H9 (cell line): Measurements from ENCODE around the gene FAM227A. TPM values are rescaled to one million over a fixed set of nuclear protein-coding genes. Genes with fewer than 3 reads are reported as not detected.

Experiments used
- DNase-seq: peaks from one replicate; pipeline ENCODE4 v3.0.0-alpha.2; 2017
- H2AFZ ChIP-seq: one replicate; pipeline ENCODE4 v1.6.1; 2013; ENCODE audit warnings: mild to moderate bottlenecking, low read length, control low read depth, moderate library complexity
- H2AK5ac ChIP-seq: 2 replicates; pipeline ENCODE4 v1.6.1; 2013; ENCODE audit warnings: low read length, control low read depth, mixed read lengths; ENCODE audit not compliant: insufficient read length
- H2BK120ac ChIP-seq: one replicate; pipeline ENCODE4 v1.6.1; 2013; ENCODE audit warnings: low read depth, mild to moderate bottlenecking, low read length, control low read depth, inconsistent platforms; ENCODE audit not compliant: poor library complexity, severe bottlenecking
- H2BK12ac ChIP-seq: 2 replicates; pipeline ENCODE4 v1.6.1; 2013; ENCODE audit warnings: low read length, control low read depth, mixed read lengths, low read depth; ENCODE audit not compliant: insufficient read length
- H2BK15ac ChIP-seq: 2 replicates; pipeline ENCODE4 v1.6.1; 2013; ENCODE audit warnings: low read depth, low read length, control low read depth
- H2BK20ac ChIP-seq: one replicate; pipeline ENCODE4 v1.6.1; 2013; ENCODE audit warnings: low read depth, mild to moderate bottlenecking, low read length, control low read depth, inconsistent platforms; ENCODE audit not compliant: poor library complexity, severe bottlenecking
- H2BK5ac ChIP-seq: 2 replicates; pipeline ENCODE4 v1.6.1; 2013; ENCODE audit warnings: low read length, control low read depth, mixed read lengths; ENCODE audit not compliant: insufficient read length
- H3K14ac ChIP-seq: 2 replicates; pipeline ENCODE4 v1.6.1; 2013; ENCODE audit warnings: low read length, control low read depth; ENCODE audit not compliant: insufficient read depth
- H3K18ac ChIP-seq: 2 replicates; pipeline ENCODE4 v1.6.1; 2013; ENCODE audit warnings: low read depth, mild to moderate bottlenecking, mixed read lengths, low read length, control low read depth; ENCODE audit not compliant: insufficient read length
- H3K23ac ChIP-seq: 2 replicates; pipeline ENCODE4 v1.6.1; 2013; ENCODE audit warnings: low read length, control low read depth, mixed read lengths, low read depth; ENCODE audit not compliant: insufficient read length
- H3K23me2 ChIP-seq: 2 replicates; pipeline ENCODE4 v1.6.1; 2013; ENCODE audit warnings: low read depth, mild to moderate bottlenecking, mixed read lengths, low read length, control low read depth; ENCODE audit not compliant: insufficient read length, poor library complexity, severe bottlenecking
- H3K27ac ChIP-seq: 2 replicates; pipeline ENCODE4 v1.5.1; 2013; ENCODE audit warnings: low read length, control low read depth, mixed read lengths, low read depth; ENCODE audit not compliant: insufficient read length
- H3K27me3 ChIP-seq: 2 replicates; pipeline ENCODE4 v1.6.1; 2013; ENCODE audit warnings: low read length, control low read depth, inconsistent platforms; ENCODE audit not compliant: insufficient read depth
- H3K4ac ChIP-seq: 2 replicates; pipeline ENCODE4 v1.6.1; 2013; ENCODE audit warnings: low read depth, mild to moderate bottlenecking, control low read depth, inconsistent platforms, low read length, moderate library complexity
- H3K4me1 ChIP-seq: 2 replicates; pipeline ENCODE4 v1.6.1; 2013; ENCODE audit warnings: low read length, control low read depth, inconsistent platforms; ENCODE audit not compliant: insufficient read depth
- H3K4me2 ChIP-seq: 2 replicates; pipeline ENCODE4 v1.6.1; 2013; ENCODE audit warnings: low read length, control low read depth, mixed read lengths; ENCODE audit not compliant: insufficient read length, insufficient read depth
- H3K56ac ChIP-seq: 2 replicates; pipeline ENCODE4 v1.6.1; 2013; ENCODE audit warnings: low read depth, mild to moderate bottlenecking, mixed read lengths, low read length, control low read depth; ENCODE audit not compliant: insufficient read length
- H3K79me1 ChIP-seq: 2 replicates; pipeline ENCODE4 v1.6.1; 2013; ENCODE audit warnings: low read depth, mild to moderate bottlenecking, moderate library complexity, low read length, control low read depth, inconsistent platforms; ENCODE audit not compliant: insufficient read depth, poor library complexity, severe bottlenecking
- H3K79me2 ChIP-seq: 2 replicates; pipeline ENCODE4 v1.6.1; 2013; ENCODE audit warnings: low read length, control low read depth, inconsistent platforms; ENCODE audit not compliant: insufficient read depth
- H3K9ac ChIP-seq: 2 replicates; pipeline ENCODE4 v1.6.1; 2013; ENCODE audit warnings: low read length, control low read depth, mixed read lengths; ENCODE audit not compliant: insufficient read length; ENCODE audit errors: extremely low read depth
- H3K9me3 ChIP-seq: one replicate; pipeline ENCODE4 v1.6.1; 2013; ENCODE audit warnings: low read depth, low read length, inconsistent platforms; ENCODE audit not compliant: control insufficient read depth
- H3T11ph ChIP-seq: one replicate; pipeline ENCODE4 v1.6.1; 2013; ENCODE audit warnings: mild to moderate bottlenecking, low read length, control low read depth, inconsistent platforms
- H4K20me1 ChIP-seq: one replicate; pipeline ENCODE4 v1.6.1; 2013; ENCODE audit not compliant: control insufficient read depth, insufficient read length, insufficient read depth
- H4K5ac ChIP-seq: 2 replicates; pipeline ENCODE4 v1.6.1; 2013; ENCODE audit warnings: low read depth, mild to moderate bottlenecking, mixed read lengths, low read length, control low read depth; ENCODE audit not compliant: insufficient read length
- H4K8ac ChIP-seq: replicated peaks from 2 replicates; pipeline ENCODE4 v1.6.1; 2013; ENCODE audit warnings: low read length, control low read depth, mixed read lengths, low read depth; ENCODE audit not compliant: insufficient read length
- H4K91ac ChIP-seq: 2 replicates; pipeline ENCODE4 v1.6.1; 2013; ENCODE audit warnings: low read depth, mild to moderate bottlenecking, moderate library complexity, mixed read lengths, low read length, control low read depth; ENCODE audit not compliant: insufficient read length
- H3K27ac Mint-ChIP-seq, 3 experiments: 2 replicates in 2 of 3; 3 replicates in 1 of 3; pipeline ENCODE4 v1.8.0; 2020 to 2021; ENCODE audit warnings: mixed read lengths in 3 of 3, mild to moderate bottlenecking in 1 of 3, moderate library complexity in 1 of 3
- H3K27me3 Mint-ChIP-seq: 2 replicates; pipeline ENCODE4 v1.8.0; 2021; ENCODE audit warnings: low read depth, mild to moderate bottlenecking, moderate library complexity, mixed read lengths
- H3K36me3 Mint-ChIP-seq, 3 experiments: 2 replicates in 2 of 3; 3 replicates in 1 of 3; pipeline ENCODE4 v1.8.0; 2020 to 2021; ENCODE audit warnings: low read depth in 3 of 3, mixed read lengths in 3 of 3; ENCODE audit not compliant: insufficient read depth in 1 of 3
- H3K4me1 Mint-ChIP-seq, 2 experiments: 2 replicates each; pipeline ENCODE4 v1.8.0; 2020; ENCODE audit warnings: mixed read lengths in 2 of 2
- H3K4me3 Mint-ChIP-seq, 2 experiments: 2 replicates in 1 of 2; 3 replicates in 1 of 2; pipeline ENCODE4 v1.8.0; 2020 to 2021; ENCODE audit warnings: mild to moderate bottlenecking in 2 of 2, mixed read lengths in 2 of 2, moderate library complexity in 1 of 2
- H3K9me3 Mint-ChIP-seq, 2 experiments: 2 replicates in 1 of 2; 3 replicates in 1 of 2; pipeline ENCODE4 v1.8.0; 2020; ENCODE audit warnings: mild to moderate bottlenecking in 2 of 2, mixed read lengths in 2 of 2, moderate library complexity in 1 of 2
- WGBS: extraction: QIAGEN DNeasy Blood & Tissue Kit; methylation state at CpG from one replicate; pipeline ENCODE4 v1.1.7; 2013; ENCODE audit warnings: missing lambda C conversion rate, low lambda C conversion rate, mixed read lengths; ENCODE audit not compliant: insufficient read length; ENCODE audit errors: extremely low coverage; 5-methylcytosine and 5-hydroxymethylcytosine counted together
- total RNA-seq: library from RNA; stranded (reverse); gene quantifications from 2 replicates; pipeline ENCODE4 v1.2.1, GENCODE V29; 2021
- TF ChIP-seq, protein P1 (sequence below): fragments of 200-600 bp; sonication (generic); conservative IDR thresholded peaks from 3 replicates; pipeline ENCODE4 v1.8.0; 2021; ENCODE audit warnings: antibody characterized with exemption, mild to moderate bottlenecking

The FAM227A gene
- total RNA-seq, 1 experiment from 2014 or later: 3.6 TPM

GRCh38 chr22:38531251-38531938, 124.8 kb downstream of the FAM227A start:
- H2AFZ ChIP-seq: no peak overlapping the region

More at GRCh38 chr22:38531251-38531938, 124.8 kb downstream of the FAM227A start:
- WGBS: no CpG with 5 or more reads among the region's 4 CpGs
- H3K27me3 ChIP-seq: no peaks in the 10 kb centered on the region
- H4K5ac ChIP-seq: no peak overlapping the region
- H3K79me1 ChIP-seq: no peaks in the 10 kb centered on the region
- H3K4me2 ChIP-seq: no peak overlapping the region
- H3K23me2 ChIP-seq: no peaks in the 10 kb centered on the region
- no peak overlapping the region for H2BK5ac ChIP-seq
- no peak overlapping the region for H3K27ac ChIP-seq
- no peak for DNase-seq
- no peak overlapping the region for H3K4me3 Mint-ChIP-seq
- H3K14ac ChIP-seq: no peak overlapping the region
- H3K79me2 ChIP-seq: no peaks in the 10 kb centered on the region
- H3K9ac ChIP-seq: no peak overlapping the region
- no peak overlapping the region for H2AK5ac ChIP-seq
- no peaks in the 10 kb centered on the region for H3K36me3 Mint-ChIP-seq
- no peak overlapping the region for H4K91ac ChIP-seq
- no peak overlapping the region for H2BK15ac ChIP-seq
- H3K9me3 ChIP-seq: no peaks in the 10 kb centered on the region
- TF ChIP-seq, protein P1, sequence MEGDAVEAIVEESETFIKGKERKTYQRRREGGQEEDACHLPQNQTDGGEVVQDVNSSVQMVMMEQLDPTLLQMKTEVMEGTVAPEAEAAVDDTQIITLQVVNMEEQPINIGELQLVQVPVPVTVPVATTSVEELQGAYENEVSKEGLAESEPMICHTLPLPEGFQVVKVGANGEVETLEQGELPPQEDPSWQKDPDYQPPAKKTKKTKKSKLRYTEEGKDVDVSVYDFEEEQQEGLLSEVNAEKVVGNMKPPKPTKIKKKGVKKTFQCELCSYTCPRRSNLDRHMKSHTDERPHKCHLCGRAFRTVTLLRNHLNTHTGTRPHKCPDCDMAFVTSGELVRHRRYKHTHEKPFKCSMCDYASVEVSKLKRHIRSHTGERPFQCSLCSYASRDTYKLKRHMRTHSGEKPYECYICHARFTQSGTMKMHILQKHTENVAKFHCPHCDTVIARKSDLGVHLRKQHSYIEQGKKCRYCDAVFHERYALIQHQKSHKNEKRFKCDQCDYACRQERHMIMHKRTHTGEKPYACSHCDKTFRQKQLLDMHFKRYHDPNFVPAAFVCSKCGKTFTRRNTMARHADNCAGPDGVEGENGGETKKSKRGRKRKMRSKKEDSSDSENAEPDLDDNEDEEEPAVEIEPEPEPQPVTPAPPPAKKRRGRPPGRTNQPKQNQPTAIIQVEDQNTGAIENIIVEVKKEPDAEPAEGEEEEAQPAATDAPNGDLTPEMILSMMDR: no peak
- H4K8ac ChIP-seq: no peak overlapping the region
- no peaks in the 10 kb centered on the region for H3K4me1 Mint-ChIP-seq
- no peak overlapping the region for H3K56ac ChIP-seq
- H3K4me1 ChIP-seq: no peaks in the 10 kb centered on the region
- peak overlapping the region in 1 of 3 experiments; percentile 9; a peak in 1 of 7 replicates for H3K27ac Mint-ChIP-seq
- H3T11ph ChIP-seq: no peak overlapping the region
- no peak overlapping the region for H3K23ac ChIP-seq
- no peak overlapping the region for H3K18ac ChIP-seq
- H2BK120ac ChIP-seq: no peak overlapping the region
- H3K9me3 Mint-ChIP-seq: no peaks in the 10 kb centered on the region
- H3K27me3 Mint-ChIP-seq: no peaks in the 10 kb centered on the region
- H2BK20ac ChIP-seq: no peak overlapping the region
- H4K20me1 ChIP-seq: no peaks in the 10 kb centered on the region
- no peak overlapping the region for H3K4ac ChIP-seq
- H2BK12ac ChIP-seq: no peak overlapping the region

Other genes with a start within 250 kb of the FAM227A start
- gene KCNJ4, start 201.2 kb downstream of the FAM227A start, total RNA-seq: 0.88 and 0.92 TPM in 2 replicates
- 7.2 and 7.3 TPM in 2 replicates for gene KDELR3, start 188.3 kb downstream of the FAM227A start, total RNA-seq
- gene DDX17, start 150.1 kb downstream of the FAM227A start, total RNA-seq: 529 and 538 TPM in 2 replicates
- gene DMC1, start 86.2 kb downstream of the FAM227A start, total RNA-seq: 6.1 and 6.8 TPM in 2 replicates
- 24.8 and 26.6 TPM in 2 replicates for gene CBY1, start 246 bp upstream of the FAM227A start, total RNA-seq
- 128 TPM in 2 replicates for gene TOMM22, start 25.6 kb upstream of the FAM227A start, total RNA-seq
- 18.3 and 19.2 TPM in 2 replicates for gene JOSD1, start 44.6 kb upstream of the FAM227A start, total RNA-seq
- gene GTPBP1, start 49.6 kb upstream of the FAM227A start, total RNA-seq: 108 TPM in 2 replicates
- 12.0 and 12.1 TPM in 2 replicates for gene SUN2, start 99.6 kb upstream of the FAM227A start, total RNA-seq
- gene DNAL4, start 137.8 kb upstream of the FAM227A start, total RNA-seq: 8.3 and 8.9 TPM in 2 replicates
- 7.8 and 8.1 TPM in 2 replicates for gene NPTXR, start 187.6 kb upstream of the FAM227A start, total RNA-seq
- 31.4 and 32.8 TPM in 2 replicates for gene CBX6, start 215.8 kb upstream of the FAM227A start, total RNA-seq